Fibroblast of peridontal ligament (primary cell): ENCODE measurements around the gene GALNTL6.
A peak's percentile ranks its signal among the peaks of the same experiment; 100 is the strongest.
"Not testable (repeated sequence)": the region's sequence is repeated elsewhere in the genome, so short reads cannot be mapped to it uniquely, and the experiment has no call there.

Experiments
- DNase-seq: peaks from one replicate; pipeline ENCODE4 v3.0.0-alpha.2; 2010; ENCODE audit errors: extremely low read depth

Gene GALNTL6

DNA sequence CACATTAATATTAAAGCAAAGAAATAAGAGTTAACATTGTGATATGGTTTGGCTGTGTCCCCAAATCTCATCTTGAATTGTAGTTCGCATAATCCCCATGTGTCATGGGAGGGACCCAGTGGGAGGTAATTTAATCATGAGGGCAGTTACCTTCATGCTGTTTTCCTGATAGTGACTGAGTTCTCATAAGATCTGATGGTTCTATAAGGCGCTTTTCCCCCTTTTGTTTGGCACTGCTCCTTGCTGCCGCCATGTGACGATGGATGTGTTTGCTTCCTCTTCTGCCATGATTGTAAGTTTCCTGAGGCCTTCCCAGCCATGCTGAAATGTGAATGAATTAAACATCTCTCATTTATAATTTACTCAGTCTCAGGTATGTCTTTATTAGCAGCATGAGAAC, 1201.6 kb downstream of the GALNTL6 start:
- DNase-seq: no peak

DNA sequence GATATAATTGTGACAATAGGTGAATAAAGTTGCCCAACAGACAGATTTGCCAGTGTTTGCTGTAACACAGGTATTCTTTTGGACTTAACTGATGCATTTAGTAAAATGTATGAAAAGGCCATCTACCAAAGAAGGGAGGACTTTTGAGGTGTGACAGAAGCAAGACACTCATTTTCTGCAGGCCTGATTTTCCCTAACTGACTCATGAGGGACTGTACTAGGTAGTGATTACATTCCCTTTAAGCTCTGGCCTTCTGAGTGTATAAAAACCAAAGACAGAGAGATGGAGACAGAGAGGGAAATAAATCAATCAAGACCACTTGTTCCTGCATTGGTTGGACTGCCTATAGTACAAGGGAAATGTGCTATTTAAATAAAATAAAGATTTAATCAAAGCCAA, 1204.6 kb downstream of the GALNTL6 start:
- DNase-seq: no peak

DNA sequence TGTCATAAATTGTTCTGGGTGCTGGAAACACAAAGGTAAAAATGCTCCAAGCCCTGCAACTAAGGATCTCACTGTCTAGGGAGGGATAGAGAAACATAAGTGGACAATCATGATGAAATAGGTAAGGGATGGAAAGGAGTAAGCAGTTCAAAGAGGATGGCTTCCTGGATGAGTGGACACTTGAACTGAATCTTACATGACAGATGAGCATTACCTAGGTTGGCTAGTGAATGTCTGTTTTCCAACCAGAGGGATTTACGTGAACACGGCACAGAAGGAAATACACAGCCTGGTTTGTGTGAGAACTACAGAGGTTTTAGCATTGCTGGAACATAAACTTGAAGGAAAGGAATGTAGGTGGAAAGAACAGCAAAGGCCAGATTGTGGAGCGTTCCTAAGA, 1205.2 kb downstream of the GALNTL6 start:
- DNase-seq: no peak

DNA sequence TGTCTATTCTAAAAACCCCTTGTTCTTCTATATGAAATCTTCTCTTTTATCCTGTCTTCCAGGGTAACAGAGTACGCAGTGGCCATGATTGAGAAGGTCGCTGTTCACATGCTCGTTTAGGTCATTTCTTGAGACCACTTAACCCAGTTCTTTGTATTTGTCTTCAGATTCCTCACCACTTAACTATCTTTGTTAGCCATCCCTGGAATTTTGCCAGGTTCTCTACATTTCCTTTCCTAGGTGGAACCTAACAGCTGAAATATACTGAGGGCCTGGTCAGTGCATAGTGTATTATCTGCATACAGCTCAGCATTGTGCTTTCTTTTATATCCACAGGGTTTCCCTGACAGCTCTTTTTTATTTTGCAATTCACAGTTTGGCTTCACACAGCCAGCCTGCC, 1206.5 kb downstream of the GALNTL6 start:
- DNase-seq: no peak

DNA sequence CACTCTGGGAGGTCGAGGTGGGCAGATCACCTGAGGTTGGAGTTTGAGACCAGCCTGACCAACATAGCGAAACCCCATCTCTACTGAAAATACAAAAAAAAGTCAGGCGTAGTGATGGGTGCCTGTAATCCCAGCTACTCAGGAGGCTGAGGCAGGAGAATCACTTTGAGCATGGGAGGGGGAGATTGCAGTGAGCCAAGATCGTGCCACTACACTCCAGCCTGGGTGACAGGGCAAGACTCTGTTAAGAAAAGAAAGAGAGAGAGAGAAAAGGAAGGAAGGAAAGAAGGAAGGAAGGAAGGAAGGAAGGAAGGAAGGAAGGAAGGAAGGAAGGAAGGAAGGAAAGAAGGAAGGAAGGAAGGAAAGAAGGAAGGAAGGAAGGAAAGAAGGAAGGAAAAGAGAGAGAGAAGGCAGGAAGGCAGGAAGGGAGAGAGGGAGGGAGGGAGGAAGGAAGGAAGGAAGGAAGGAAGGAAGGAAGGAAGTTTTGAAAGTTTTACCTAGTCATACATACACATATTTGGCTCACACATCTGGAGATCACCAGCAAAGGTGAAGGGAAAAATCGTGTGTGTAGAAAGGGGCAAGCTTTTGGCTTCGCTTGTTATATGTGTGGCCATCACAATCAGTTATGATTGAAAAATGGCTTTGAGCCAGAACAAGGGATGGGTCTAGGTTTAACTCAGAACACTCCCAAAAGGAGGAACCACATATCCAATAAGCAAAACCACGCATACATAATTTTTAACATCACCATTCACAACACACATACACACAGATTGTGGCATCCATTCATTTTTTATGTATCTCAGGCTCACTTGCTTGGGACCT, 1208.8 kb downstream of the GALNTL6 start:
- not testable (repeated sequence) for DNase-seq

DNA sequence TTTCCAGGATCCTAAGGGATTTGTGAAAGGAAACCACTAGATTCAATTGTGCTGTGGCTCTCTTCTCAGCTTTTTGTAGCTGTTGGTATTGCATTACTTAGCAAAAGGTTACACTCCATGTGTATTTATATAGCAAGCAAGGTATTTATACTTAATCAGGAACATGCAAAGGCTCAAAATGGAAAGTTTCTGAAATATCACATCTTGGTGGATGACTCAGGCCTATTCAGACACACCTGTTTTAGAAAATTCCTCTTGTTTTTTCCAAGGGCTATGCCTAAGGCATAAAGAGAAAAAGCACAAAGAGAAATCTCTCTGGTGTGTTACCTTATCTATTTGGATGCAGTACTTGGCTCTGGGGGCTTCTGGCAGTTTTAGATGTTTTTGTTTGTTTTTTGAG, 1211.0 kb downstream of the GALNTL6 start:
- DNase-seq: no peak

DNA sequence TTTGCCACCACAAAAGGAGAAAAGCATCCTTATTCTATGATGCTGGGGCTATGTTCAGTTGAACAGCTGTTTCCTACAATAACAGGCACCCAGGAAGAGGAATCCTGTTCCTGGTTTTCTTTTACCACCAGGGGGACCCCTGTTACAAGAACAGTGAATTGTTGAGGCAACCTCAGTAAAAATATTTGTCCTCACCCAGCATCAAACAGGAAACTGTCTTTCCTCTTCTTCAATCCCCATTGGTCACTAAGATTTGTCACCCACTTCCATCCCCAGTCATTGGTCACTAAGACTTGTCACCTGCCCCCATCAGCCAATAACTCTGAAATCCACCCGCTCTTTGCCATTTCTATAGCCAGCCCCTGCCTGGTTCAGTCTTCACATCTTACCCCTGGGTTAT, 1211.9 kb downstream of the GALNTL6 start:
- DNase-seq: peak; percentile 88

DNA sequence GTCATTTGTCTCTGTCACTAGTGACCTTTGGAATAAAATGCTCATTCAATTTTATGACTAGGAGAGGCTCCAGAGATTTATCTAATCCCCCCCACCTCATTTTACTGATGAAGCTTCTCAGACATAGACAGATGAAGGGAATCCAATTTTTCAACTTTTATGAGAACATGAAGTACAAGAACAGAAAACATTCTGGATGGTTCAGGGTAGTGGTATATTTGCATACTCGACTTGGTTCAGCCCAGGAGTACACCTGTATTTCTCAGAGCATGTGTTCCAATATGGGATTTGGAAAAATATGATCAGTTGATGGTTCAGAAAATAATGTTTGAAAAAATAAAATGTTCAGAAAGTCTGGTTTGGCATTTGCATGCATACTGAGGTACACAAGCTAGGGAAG, 1224.0 kb downstream of the GALNTL6 start:
- no peak for DNase-seq

DNA sequence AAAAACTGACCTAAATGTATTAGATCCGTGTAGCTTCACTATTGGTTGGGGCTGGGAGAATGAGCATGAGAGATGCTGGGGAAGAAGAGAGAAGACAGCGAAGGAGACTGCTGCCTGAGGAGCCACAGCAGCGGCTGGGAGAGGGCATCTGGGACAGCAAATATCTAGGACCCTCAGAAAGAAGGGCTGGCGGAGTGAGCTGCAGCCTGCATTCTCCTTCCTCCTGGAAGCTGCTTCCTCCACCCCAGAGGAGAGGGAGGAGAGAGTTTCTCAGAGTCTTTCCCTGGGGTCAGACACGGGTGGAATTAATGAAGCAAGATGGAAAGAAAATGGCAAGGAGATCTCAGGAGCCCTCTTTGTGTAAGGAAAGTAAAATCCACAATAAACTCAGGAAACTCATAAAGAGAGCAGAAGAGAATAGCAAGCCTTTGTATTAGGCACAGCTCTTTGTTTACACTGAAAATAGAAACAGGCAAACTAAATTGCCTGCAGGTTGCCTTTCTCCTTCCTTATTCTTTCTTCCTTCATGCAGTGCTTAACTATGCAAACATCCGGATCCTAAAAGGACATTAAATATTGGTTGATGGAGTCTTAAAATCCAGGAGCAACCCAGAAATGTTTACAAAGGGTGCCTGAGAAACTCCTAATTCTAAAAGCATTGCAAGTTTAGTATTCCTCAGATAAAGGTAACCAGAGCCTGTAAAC, 1225.1 kb downstream of the GALNTL6 start:
- DNase-seq: no peak

DNA sequence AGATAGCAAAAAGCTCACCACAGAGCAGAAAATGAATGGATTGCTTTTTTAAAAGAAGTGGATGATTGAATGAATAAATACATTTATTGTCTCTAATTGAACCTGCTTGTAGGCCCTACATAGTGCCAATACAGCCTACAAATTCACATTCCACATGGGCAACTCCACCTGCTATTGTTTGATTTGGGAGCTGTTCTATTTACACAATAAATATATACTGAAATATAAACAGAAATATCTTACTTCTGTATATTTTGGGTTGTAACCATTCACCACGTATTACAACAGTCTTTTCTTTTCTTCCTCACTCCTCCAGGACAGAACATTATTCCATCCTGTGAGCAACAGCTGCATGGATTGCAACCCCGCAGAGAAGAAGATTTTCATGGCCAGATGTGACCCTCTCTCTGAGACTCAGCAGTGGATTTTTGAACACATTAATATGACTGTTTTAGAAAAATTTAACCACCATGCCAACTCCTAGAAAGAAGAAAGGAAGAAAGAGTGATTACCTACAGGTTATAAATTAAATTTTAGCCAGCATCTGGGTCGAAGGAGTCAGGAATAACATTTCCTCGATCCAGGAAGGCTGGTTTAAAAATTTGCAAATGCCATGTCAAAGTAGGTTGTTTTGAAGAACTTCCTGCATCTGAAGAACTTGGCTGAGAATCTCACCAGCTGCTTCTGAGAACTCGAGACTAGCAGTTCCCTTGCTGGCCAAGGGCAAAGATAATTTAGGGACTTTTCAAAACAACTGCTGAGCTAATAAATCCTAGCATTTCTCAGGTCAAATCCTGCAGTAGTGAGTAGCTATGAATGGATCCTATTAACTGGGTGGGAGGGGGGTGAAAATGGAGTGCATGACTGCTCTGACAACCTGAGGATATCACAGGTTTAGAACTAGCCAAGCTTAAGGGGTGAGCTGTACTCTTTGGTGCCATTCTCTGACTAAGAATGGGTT, 1226.7 kb downstream of the GALNTL6 start:
- peak; percentile 58 for DNase-seq

DNA sequence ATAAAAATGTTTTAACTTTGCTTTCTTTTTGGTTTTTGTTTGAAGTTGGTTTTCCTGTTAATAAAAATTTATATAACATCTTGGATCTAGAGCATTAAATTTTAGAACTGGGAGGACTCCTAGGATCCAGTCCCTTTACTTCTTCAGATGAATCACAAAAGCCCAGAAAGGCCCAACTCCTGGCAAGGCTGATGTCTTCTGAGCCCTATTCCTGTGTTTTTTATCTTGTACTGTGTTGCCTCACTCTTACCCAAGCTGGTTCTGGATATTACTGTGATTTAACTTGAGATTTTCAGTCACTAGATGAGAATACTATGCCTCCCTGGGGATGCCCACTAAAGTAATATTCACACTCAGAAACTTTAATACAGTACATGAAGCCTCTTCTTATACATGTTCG, 1228.3 kb downstream of the GALNTL6 start:
- peak; percentile 7 for DNase-seq

DNA sequence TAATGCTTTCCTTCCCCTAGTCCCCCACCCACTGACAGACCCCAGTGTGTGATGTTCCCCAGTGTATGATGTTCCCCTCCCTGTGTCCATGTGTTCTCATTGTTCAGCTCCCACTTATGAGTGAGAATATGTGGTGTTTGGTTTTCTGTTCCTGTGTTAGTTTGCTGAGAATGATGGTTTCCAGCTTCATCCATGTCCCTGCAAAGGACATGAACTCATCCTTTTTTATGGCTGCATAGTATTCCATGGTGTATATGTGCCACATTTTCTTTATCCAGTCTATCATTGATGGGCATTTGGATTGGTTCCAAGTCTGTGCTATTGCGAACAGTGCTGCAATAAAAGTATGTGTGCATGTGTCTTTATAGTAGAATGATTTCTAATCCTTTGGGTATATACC, 1228.9 kb downstream of the GALNTL6 start:
- DNase-seq: not testable (repeated sequence)

DNA sequence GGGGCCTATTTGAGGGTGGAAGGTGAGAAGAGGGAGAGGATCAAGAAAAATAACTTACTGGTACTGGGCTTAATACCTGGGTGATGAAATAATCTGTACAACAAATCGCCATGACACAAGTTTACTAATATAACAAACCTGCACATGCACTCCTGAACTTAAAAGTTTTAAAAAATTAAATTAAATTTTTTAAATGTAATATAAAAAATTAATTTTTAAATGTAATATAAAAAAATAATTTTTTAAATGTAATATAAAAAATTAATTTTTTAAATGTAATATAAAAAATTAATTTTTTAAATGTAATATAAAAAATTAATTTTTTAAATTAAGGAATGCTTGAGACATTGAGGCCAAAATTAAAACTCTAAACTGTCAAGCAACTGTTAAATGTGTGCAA, 1231.1 kb downstream of the GALNTL6 start:
- no peak for DNase-seq

DNA sequence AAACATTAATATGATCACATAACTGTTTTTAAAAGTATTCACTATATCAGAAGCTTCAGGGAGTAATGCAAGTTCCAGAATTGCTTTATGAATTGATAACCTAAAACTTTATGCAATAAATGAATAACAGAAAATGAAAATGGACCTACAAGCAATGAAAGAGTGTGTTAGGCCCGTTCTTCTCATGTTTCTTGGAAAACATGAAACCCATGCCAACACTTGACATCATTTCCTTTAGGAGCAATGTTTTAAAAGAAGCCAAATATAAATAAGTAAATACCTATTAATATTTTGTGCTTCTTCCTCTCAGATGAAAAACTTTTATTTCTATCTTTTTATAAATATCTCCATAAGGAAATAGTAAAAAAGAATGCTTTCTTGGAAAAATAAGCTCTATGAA, 1232.4 kb downstream of the GALNTL6 start:
- DNase-seq: no peak

DNA sequence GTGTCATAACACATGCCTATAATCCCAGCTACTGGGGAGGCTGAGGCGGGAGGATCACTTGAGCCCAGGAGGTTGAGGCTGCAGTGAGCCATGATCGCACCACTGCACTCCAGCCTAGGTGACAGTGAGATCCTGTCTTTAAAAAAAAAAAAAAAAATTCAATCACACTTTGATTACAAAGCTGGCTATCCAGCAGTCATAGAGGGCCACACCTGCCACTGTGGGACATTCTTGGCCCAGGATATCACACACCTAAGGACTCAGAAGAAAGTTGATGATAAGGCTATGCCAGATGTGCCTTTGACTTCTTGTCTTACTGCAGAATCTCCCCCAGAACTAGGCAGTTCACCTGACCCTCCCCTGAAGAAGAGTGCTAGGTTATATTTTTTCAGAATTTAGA, 1232.9 kb downstream of the GALNTL6 start:
- DNase-seq: no peak

DNA sequence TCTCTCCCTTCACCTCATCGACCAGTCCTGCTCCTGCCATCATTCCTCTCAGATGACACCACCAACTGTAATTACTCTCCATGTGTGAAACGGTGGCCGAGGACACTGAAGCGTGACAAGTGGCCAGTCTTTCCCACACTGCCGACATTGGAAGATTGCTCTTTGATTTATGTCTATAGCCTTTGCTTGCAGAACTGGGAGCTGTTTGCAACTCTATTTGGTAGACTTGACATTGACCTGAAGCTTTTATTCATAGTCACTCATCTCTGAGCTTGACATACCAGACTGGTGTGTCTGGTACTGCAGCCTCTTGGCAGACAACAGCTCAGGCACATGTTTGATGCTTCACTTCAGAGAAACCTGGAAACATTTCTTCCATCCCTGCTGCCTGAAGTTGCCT, 1233.6 kb downstream of the GALNTL6 start:
- no peak for DNase-seq

DNA sequence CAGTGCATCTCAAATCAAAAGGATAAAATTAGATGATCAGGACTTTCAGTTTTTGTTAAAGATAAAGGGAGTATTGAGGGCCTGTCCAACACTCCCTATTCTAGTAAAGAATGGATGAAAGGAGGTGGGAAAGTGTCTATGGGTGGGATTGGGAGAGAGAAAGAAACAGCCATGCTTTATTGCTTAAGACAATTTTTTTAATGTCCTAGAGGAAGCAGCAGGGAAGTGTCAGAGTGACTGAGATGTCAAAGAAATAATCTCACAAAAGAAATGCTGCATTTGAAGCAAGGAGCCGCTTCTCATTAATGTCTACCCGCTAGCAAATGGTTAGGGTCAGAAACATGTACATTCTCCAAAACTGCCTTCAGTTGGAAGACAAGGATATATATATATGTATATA, 1238.0 kb downstream of the GALNTL6 start:
- DNase-seq: no peak

DNA sequence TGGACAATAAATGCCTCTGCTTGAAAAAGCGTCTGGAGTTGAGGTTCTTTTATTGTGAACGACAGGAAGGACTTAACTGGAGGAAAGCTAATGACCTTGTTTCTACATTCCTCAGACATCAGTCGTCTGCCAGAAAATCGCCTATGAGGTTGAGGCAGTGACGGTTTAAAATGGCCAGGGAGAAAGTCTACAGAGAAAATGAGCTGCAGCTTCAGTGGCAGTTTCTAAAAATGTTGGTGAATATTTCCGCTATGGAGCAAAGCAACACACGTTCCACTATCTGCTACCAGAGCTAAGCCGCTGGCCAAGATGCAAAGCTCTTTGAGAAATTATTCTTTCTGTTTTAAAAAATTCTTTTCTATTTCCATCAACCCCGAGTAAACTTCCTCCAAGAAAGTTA, 1238.5 kb downstream of the GALNTL6 start:
- peak; percentile 11 for DNase-seq

DNA sequence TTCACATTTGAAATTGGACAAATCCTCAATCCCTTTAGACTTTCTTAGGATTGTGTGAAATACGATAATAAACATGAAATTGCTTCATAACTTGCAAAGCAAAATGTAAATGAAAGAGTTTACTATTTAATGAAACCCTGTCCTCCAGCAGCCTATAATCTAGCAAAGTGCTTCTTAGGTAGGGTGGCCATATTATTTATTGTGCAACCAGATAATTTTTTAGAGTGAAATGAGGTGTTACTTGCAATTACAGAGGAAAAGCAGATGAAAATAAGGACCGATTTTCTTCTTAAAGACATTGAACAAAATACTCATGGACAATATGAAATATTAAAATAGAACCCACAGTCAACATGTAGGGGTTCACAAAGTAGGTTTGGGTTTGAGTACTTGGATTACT, 1239.2 kb downstream of the GALNTL6 start:
- no peak for DNase-seq

DNA sequence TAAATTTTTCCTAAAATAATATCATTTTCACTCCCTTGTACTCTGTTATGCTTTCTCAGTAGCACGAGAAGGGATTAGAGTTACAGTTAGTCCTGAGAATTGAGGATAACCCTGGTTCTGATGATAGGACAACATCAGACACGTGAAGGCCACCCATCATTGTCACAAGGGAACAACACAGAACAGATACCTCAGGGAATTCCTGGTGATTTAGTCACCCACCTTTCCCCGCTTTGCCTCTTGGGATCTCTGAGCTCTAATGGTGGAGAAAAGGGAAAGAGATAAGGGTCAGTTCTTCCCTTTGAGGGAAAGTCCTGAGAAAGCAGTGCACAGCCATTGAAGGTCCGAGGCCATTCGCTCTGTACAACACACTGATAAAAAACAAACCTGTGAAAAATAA, 1243.1 kb downstream of the GALNTL6 start:
- DNase-seq: no peak

DNA sequence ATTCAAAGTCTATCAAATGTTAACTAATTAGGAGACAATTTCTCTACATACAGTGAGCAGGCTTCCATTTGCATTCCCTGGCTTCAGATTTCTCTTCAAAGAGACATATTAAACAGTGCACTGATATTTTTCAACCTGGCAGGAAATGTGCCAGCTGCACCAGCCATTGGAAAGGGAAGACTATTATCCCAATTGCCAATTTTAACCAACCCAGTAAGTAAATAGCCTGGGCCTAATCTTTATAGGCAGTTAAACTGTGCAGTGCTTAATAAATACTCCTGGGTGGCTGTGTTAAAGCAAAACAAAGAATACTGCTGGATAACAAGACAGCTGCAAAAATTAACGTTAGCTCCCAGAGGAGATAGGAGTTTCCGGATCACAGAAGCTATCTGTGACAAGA, 1243.5 kb downstream of the GALNTL6 start:
- DNase-seq: no peak

DNA sequence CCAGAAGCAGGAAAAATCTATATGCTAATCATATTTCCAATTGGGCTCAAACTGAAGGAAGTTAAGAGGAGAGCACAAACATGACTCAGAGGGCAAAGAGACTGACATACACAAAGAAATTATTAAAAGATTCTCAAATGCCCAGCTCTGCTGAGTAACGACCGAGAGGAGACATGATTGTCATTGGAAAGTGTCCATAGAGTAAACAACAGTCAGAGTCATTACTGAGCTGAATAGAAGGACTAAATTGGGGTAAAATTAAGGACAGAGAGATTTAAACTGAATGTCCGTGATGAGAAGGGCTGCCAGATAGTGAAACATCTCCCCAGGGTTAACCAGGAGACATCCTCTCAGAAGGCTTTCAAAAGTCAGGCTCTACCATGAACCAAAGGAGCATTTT, 1244.2 kb downstream of the GALNTL6 start:
- DNase-seq: peak; percentile 63
